SU-DHL-6 (cell line): ENCODE results near the gene TNIK.

Experiments
- H2AFZ ChIP-seq: fragments of 200-600 bp; sonication (generic); 2 replicates; pipeline ENCODE4 v1.6.1; 2014; ENCODE audit warnings: low read depth, mild to moderate bottlenecking, moderate library complexity, mixed read lengths, antibody characterized with exemption, low read length; ENCODE audit not compliant: severe bottlenecking
- H3F3A ChIP-seq: fragments of 200-600 bp; shearing (Covaris generic); 2 replicates; pipeline ENCODE4 v1.6.0; 2016; ENCODE audit warnings: antibody characterized with exemption, mild to moderate bottlenecking; ENCODE audit not compliant: insufficient read depth
- H3K27ac ChIP-seq: fragments of 200-600 bp; sonication (generic); 2 replicates; pipeline ENCODE4 v1.5.1; 2016; ENCODE audit warnings: low read depth, mild to moderate bottlenecking, low read length, moderate library complexity, mixed read lengths
- H3K27me3 ChIP-seq: fragments of 200-600 bp; sonication (generic), shearing (Covaris generic); 2 replicates; pipeline ENCODE4 v1.6.0; 2014; ENCODE audit warnings: mild to moderate bottlenecking, low read length
- H3K36me3 ChIP-seq: fragments of 200-600 bp; sonication (generic); 2 replicates; pipeline ENCODE4 v1.6.1; 2014; ENCODE audit warnings: mild to moderate bottlenecking, low read length, mixed read lengths
- H3K4me2 ChIP-seq: fragments of 300-600, 200-600 bp; shearing (Covaris generic), sonication (generic); 2 replicates; pipeline ENCODE4 v1.6.0; 2014; ENCODE audit warnings: low read length, low read depth, mild to moderate bottlenecking; ENCODE audit not compliant: poor library complexity, severe bottlenecking
- H3K4me3 ChIP-seq: fragments of 200-600 bp; sonication (generic); 2 replicates; pipeline ENCODE4 v1.5.1; 2014; ENCODE audit warnings: antibody characterized with exemption, low read length, mild to moderate bottlenecking, mixed read lengths; ENCODE audit not compliant: insufficient read depth, poor library complexity, severe bottlenecking
- H3K79me2 ChIP-seq: fragments of 200-600 bp; sonication (generic); 2 replicates; pipeline ENCODE4 v1.6.1; 2014; ENCODE audit warnings: mild to moderate bottlenecking, low read length, moderate library complexity; ENCODE audit not compliant: insufficient read depth
- H3K9ac ChIP-seq: fragments of 200-600 bp; sonication (generic); 2 replicates; pipeline ENCODE4 v1.7.0; 2014; ENCODE audit warnings: mild to moderate bottlenecking, low read length
- H3K9me2 ChIP-seq: fragments of 200-600 bp; sonication (generic); replicated peaks from 2 replicates; pipeline ENCODE4 v1.6.1; 2014; ENCODE audit warnings: low read length; ENCODE audit not compliant: insufficient read depth
- H3K9me3 ChIP-seq: fragments of 200-600 bp; sonication (generic); 2 replicates; pipeline ENCODE4 v1.6.1; 2014; ENCODE audit warnings: low read length, mixed read lengths; ENCODE audit not compliant: insufficient read depth
- H4K20me1 ChIP-seq: fragments of 200-600 bp; sonication (generic); 2 replicates; pipeline ENCODE4 v1.6.1; 2014; ENCODE audit warnings: low read depth, mild to moderate bottlenecking, antibody characterized with exemption, low read length, moderate library complexity, mixed read lengths
- EZH2phosphoT487 ChIP-seq: fragments of 200-600 bp; sonication (generic), shearing (Covaris generic); conservative IDR thresholded peaks from 2 replicates; pipeline ENCODE4 v1.6.1; 2018; ENCODE audit warnings: mild to moderate bottlenecking, antibody characterized with exemption, low read length, moderate library complexity, mixed read lengths
- TF ChIP-seq, protein P1 (sequence below): fragments of 200-600 bp; sonication (generic); IDR thresholded peaks from one replicate; pipeline ENCODE4 v1.5.1; 2017; ENCODE audit warnings: antibody characterized with exemption, mild to moderate bottlenecking, low read length, moderate library complexity; ENCODE audit not compliant: insufficient read depth, poor library complexity, severe bottlenecking

The TNIK gene

DNA sequence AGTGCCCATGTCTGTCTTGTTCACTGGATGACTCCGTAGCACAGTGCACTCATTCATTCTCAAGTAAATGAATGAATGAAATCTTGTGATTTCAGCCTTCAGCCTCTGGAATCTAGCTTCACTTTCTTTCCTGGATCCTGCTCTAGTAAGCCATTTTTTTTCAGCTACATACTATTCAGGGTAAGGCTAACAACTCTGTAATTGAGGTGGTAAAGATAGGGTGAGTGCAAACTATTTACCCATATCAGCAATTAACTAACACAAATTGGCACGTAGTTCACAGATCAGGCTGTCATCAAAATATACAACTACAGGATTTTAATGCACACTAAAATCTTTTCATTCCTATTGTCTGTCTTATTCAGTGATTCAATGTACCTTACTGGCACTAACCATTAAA, 238.6 kb downstream of the TNIK start:
- no peaks in the 10 kb centered on the region for H3K27me3 ChIP-seq
- no peaks in the 10 kb centered on the region for H3F3A ChIP-seq
- H3K79me2 ChIP-seq = no peaks in the 10 kb centered on the region
- H3K9ac ChIP-seq = no peak overlapping the region
- H2AFZ ChIP-seq = no peak overlapping the region
- H4K20me1 ChIP-seq = no peaks in the 10 kb centered on the region
- H3K4me3 ChIP-seq = no peak overlapping the region
- H3K4me2 ChIP-seq = no peak overlapping the region
- no peak overlapping the region for H3K27ac ChIP-seq
- no peaks in the 10 kb centered on the region for H3K36me3 ChIP-seq
- H3K9me2 ChIP-seq = no peaks in the 10 kb centered on the region
- TF ChIP-seq, protein P1, sequence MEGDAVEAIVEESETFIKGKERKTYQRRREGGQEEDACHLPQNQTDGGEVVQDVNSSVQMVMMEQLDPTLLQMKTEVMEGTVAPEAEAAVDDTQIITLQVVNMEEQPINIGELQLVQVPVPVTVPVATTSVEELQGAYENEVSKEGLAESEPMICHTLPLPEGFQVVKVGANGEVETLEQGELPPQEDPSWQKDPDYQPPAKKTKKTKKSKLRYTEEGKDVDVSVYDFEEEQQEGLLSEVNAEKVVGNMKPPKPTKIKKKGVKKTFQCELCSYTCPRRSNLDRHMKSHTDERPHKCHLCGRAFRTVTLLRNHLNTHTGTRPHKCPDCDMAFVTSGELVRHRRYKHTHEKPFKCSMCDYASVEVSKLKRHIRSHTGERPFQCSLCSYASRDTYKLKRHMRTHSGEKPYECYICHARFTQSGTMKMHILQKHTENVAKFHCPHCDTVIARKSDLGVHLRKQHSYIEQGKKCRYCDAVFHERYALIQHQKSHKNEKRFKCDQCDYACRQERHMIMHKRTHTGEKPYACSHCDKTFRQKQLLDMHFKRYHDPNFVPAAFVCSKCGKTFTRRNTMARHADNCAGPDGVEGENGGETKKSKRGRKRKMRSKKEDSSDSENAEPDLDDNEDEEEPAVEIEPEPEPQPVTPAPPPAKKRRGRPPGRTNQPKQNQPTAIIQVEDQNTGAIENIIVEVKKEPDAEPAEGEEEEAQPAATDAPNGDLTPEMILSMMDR = no peak
- no peak for TF ChIP-seq EZH2phosphoT487
- H3K9me3 ChIP-seq = no peaks in the 10 kb centered on the region

DNA sequence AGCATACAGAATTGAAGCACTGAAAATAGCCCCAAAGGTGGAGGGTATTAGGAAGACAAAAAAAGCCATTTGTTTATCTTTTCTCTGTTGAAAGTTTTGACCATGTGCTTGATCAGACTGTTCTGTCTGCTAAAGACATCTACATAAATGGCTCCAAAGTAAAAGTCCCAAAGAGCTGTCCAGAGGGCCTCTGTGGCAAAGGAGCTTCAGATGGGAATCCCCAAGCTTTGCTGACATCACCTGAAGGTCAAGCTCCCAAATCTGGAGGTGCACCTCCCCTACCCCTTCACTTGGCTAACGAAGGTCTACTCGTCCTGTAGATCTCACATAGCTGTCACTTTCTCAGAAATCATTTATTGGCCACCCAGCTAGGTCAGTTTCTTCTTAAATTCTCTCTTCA, 239.1 kb downstream of the TNIK start:
- Histone ChIP-seq H3K9me3 (no peaks in the 10 kb centered on the region), H3K4me3 (no peak overlapping the region), H2AFZ (no peak overlapping the region), H3K27me3 (no peaks in the 10 kb centered on the region), H3K4me2 (no peak overlapping the region), H3F3A (no peaks in the 10 kb centered on the region), H3K9ac (no peak overlapping the region), H3K79me2 (no peaks in the 10 kb centered on the region), H3K36me3 (no peaks in the 10 kb centered on the region), H3K27ac (no peak overlapping the region), H4K20me1 (no peaks in the 10 kb centered on the region), H3K9me2 (no peaks in the 10 kb centered on the region)
- TF ChIP-seq, protein P1 = no peak
- no peak for TF ChIP-seq EZH2phosphoT487

DNA sequence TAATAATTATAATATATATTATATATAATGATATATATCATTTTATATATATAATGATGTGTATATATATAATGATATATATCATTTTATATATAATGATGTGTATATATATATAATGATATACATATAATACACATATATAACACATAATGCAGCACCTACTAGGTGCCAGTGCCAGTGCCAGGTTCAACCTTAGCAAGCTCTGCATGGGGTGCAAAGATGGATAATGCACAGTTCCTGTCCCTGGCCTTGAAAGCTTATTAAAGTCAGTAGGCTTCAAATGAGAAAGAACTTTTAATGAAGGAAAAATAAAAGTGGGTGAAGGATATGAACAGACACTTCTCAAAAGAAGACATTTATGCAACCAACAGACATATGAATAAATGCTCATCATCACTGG, 240.9 kb downstream of the TNIK start:
- TF ChIP-seq, protein P1 = no peak
- no peak for TF ChIP-seq EZH2phosphoT487
- H3K9ac ChIP-seq = no peak overlapping the region
- H3K9me2 ChIP-seq = no peaks in the 10 kb centered on the region
- H3K79me2 ChIP-seq = no peaks in the 10 kb centered on the region
- H3K36me3 ChIP-seq = no peaks in the 10 kb centered on the region
- H2AFZ ChIP-seq = no peak overlapping the region
- H3K4me3 ChIP-seq = no peak overlapping the region
- H3F3A ChIP-seq = no peaks in the 10 kb centered on the region
- H3K9me3 ChIP-seq = no peaks in the 10 kb centered on the region
- no peaks in the 10 kb centered on the region for H4K20me1 ChIP-seq
- no peak overlapping the region for H3K4me2 ChIP-seq
- H3K27ac ChIP-seq = no peak overlapping the region
- H3K27me3 ChIP-seq = no peaks in the 10 kb centered on the region
